Vagina (tissue), 2 donors: ENCODE results near the gene RFESD.
"Not testable (repeated sequence)": the region's sequence is repeated elsewhere in the genome, so short reads cannot be mapped to it uniquely, and the experiment has no call there.

Experiments used
- POLR2A ChIP-seq, 2 donors: fragments of 450-650 bp; IDR thresholded peaks; one replicate each; pipeline ENCODE4 v1.6.1; 2017; ENCODE audit warnings: antibody characterized with exemption in 2 of 2, mild to moderate bottlenecking in 2 of 2, moderate library complexity in 2 of 2
- POLR2AphosphoS5 ChIP-seq, 2 donors: sonication (generic); formaldehyde crosslinking; IDR thresholded peaks; one replicate each; pipeline ENCODE4 v1.9.0; 2017; ENCODE audit warnings: antibody characterized with exemption in 2 of 2, mild to moderate bottlenecking in 2 of 2, low read depth in 1 of 2; ENCODE audit not compliant: insufficient read depth in 1 of 2
- TF ChIP-seq, protein P1 (sequence below), 3 experiments: fragments of 450-650 bp in 2 of 3; fragments of 200-600 bp in 1 of 3; sonication (generic) in 1 of 3; IDR thresholded peaks; one replicate each; pipeline ENCODE4 v1.5.1; 2017 to 2019; ENCODE audit warnings: antibody characterized with exemption in 3 of 3, mild to moderate bottlenecking in 2 of 3, moderate library complexity in 2 of 3

DNA sequence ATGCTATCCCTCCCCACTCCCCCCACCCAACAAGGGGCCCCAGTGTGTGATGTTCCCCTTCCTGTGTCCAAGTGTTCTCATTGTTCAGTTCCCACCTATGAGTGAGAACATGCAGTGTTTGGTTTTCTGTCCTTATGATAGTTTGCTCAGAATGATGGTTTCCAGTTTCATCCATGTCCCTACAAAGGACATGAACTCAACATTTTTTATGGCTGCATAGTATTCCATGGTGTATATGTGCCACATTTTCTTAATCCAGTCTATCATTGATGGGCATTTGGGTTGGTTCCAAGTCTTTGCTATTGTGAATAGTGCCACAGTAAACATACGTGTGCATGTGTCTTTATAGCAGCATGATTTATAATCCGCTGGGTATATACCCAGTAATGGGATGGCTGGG lies 13.6 kb upstream of the RFESD start:
- TF ChIP-seq, protein P1, sequence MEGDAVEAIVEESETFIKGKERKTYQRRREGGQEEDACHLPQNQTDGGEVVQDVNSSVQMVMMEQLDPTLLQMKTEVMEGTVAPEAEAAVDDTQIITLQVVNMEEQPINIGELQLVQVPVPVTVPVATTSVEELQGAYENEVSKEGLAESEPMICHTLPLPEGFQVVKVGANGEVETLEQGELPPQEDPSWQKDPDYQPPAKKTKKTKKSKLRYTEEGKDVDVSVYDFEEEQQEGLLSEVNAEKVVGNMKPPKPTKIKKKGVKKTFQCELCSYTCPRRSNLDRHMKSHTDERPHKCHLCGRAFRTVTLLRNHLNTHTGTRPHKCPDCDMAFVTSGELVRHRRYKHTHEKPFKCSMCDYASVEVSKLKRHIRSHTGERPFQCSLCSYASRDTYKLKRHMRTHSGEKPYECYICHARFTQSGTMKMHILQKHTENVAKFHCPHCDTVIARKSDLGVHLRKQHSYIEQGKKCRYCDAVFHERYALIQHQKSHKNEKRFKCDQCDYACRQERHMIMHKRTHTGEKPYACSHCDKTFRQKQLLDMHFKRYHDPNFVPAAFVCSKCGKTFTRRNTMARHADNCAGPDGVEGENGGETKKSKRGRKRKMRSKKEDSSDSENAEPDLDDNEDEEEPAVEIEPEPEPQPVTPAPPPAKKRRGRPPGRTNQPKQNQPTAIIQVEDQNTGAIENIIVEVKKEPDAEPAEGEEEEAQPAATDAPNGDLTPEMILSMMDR (IDR thresholded peaks at IDR 0.05) = not testable (repeated sequence)
- not testable (repeated sequence) for TF ChIP-seq POLR2A (IDR thresholded peaks at IDR 0.05); POLR2AphosphoS5 (IDR thresholded peaks at IDR 0.05; ENCODE audit: insufficient read depth in 1 of 2, low read depth in 1 of 2)
